ENCODE results near the gene BST1. TPM values are rescaled to one million over a fixed set of nuclear protein-coding genes. Genes with fewer than 3 reads are reported as not detected.

Gene BST1
- total RNA-seq, 1 donor from 2014 or later: not detected

DNA sequence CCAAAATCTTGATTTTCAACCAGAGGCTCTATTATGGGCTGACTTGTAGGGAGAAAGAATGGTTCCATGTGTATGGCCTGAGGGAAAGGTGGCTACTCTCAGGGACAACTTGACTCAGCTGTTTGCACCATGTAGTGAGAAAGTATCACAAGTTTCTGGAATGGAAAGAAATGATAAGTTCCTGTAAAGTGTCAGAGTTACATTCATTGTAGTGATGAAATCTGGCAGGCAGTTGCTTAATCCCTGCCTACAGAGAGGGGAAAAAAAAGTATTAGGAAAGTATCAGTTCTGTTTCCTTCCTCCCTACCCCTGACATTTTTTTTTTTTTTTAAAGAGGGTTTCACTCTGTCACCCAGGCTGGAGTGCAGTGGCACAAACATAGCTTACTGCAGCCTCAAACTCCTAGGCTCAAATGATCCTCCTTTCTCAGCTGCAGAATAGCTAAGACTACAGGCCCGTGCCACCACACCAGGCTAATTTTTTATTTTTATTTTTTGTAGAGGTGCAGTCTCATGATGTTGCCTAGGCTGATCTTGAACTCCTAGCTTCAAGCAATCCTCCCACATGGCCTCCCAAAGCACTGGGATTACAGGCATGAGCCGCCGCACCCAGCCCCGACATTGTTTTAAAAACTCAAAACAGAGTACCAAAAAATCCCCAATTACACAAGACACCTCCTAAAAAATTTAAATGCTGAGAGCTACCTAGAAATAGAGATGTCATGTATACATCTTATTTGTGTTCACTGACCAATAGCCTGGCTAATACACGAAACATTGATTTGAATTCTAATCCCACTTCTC is 42.9 kb upstream of the BST1 start:
- H3K9me3 Mint-ChIP-seq (ENCODE audit: unreplicated experiment): peaks cover 4% of the 10 kb centered on the region
- no peak overlapping the region for H3K4me3 Mint-ChIP-seq (ENCODE audit: unreplicated experiment)
- H3K4me1 Mint-ChIP-seq (ENCODE audit: low read depth, unreplicated experiment): peaks cover 5% of the 10 kb centered on the region
- peaks cover 8% of the 10 kb centered on the region for H3K27me3 Mint-ChIP-seq (ENCODE audit: unreplicated experiment)
- H3K36me3 Mint-ChIP-seq (ENCODE audit: unreplicated experiment): no peaks in the 10 kb centered on the region
- TF ChIP-seq, protein P1, sequence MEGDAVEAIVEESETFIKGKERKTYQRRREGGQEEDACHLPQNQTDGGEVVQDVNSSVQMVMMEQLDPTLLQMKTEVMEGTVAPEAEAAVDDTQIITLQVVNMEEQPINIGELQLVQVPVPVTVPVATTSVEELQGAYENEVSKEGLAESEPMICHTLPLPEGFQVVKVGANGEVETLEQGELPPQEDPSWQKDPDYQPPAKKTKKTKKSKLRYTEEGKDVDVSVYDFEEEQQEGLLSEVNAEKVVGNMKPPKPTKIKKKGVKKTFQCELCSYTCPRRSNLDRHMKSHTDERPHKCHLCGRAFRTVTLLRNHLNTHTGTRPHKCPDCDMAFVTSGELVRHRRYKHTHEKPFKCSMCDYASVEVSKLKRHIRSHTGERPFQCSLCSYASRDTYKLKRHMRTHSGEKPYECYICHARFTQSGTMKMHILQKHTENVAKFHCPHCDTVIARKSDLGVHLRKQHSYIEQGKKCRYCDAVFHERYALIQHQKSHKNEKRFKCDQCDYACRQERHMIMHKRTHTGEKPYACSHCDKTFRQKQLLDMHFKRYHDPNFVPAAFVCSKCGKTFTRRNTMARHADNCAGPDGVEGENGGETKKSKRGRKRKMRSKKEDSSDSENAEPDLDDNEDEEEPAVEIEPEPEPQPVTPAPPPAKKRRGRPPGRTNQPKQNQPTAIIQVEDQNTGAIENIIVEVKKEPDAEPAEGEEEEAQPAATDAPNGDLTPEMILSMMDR (IDR thresholded peaks at IDR 0.05; ENCODE audit: partially characterized antibody, unreplicated experiment): no peak
- H3K27ac Mint-ChIP-seq (ENCODE audit: unreplicated experiment): no peak overlapping the region
- DNase-seq: no peak

DNA sequence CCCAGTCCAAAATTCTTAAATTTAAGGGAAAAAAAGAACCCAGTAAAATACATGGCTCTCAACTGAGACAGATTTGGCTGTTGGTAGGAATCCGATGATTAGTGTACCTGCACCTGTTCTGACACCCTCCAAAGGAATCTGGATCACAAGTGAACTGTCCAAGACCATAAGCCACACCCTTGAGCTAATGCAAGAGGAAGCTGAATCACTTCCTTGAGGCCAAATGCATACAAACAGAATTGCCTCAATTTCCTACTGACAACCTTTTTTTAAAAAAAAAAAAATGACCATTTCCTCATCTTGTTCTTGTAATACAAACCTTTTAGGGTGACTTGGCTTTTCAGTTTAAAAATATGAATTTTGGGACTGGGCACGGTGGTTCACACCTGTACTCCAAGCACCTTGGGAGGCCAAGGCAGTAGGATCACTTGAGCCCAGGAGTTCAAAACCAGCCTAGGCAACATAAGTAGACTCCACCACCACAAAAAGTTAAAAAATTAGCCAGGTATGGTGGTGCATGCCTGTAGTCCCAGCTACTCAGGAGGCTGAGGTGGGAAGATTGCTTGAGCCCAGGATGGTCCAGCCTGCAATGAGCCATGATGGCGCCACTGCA is 37.0 kb upstream of the BST1 start:
- Mint-ChIP-seq H3K36me3 (ENCODE audit: unreplicated experiment) (no peaks in the 10 kb centered on the region), H3K27ac (ENCODE audit: unreplicated experiment) (no peak overlapping the region), H3K9me3 (ENCODE audit: unreplicated experiment) (no peaks in the 10 kb centered on the region), H3K4me1 (ENCODE audit: low read depth, unreplicated experiment) (no peaks in the 10 kb centered on the region), H3K27me3 (ENCODE audit: unreplicated experiment) (no peaks in the 10 kb centered on the region), H3K4me3 (ENCODE audit: unreplicated experiment) (no peak overlapping the region)
- no peak for DNase-seq
- TF ChIP-seq, protein P1 (IDR thresholded peaks at IDR 0.05; ENCODE audit: partially characterized antibody, unreplicated experiment): no peak

DNA sequence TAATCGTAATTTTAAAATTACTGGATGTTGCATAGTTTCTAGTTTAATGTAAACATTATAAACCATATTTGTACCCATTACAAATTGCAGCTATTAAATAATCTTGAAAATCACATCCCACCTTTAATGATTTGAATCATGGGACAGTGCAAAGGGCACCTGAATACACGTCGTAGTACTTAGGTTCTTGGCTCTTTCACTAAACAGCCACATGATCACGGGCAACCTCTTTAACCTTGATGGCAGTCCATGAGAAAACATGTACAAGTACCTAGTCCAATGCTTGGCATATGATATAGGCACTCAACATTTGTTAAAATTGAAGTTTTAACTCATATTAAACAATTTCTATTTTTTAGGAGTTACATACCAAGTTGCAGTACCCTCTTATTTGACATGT is 35.9 kb upstream of the BST1 start:
- H3K27ac Mint-ChIP-seq (ENCODE audit: unreplicated experiment): no peak overlapping the region

DNA sequence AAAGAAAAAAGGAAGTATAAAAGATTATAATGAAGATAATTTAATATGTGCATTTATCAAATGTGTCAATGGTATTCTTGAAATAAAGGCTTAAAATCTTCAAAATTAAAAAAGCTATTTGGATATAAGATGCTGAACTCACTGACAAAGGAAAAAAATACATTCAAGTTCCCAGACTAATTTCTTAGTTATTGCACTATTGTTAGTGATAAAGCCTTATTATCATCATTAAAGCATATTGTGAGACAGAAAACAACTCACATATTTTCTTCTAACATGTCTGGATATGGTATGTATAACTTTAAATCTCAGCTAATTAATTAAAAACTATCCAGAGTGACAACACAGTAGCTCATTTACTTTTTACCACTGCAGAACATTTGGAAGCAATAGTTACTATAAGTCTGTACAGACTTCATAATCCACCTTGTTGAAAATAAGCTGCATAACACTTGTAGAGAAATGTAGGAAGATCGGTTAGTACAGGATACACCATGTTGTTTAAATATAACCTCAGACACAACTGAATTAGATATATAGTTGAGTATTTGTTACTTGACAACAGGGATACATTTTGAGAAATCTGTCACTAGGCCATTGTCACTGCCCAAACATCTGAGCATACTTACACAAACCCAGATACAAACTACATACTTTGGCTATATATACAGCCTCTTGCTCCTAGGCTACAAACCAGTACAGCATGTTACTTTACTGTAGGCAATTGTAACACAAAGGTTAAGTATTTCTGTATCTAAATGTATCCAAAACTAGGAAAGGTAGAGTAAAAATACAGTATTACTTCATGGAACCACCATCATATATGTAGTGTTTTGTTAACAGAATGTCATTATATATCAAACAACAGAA is 34.1 kb upstream of the BST1 start:
- no peak for DNase-seq
- H3K27me3 Mint-ChIP-seq (ENCODE audit: unreplicated experiment): no peaks in the 10 kb centered on the region
- no peak overlapping the region for H3K27ac Mint-ChIP-seq (ENCODE audit: unreplicated experiment)
- TF ChIP-seq, protein P1 (IDR thresholded peaks at IDR 0.05; ENCODE audit: partially characterized antibody, unreplicated experiment): no peak
- H3K4me1 Mint-ChIP-seq (ENCODE audit: low read depth, unreplicated experiment): no peaks in the 10 kb centered on the region
- no peaks in the 10 kb centered on the region for H3K36me3 Mint-ChIP-seq (ENCODE audit: unreplicated experiment)
- H3K9me3 Mint-ChIP-seq (ENCODE audit: unreplicated experiment): no peaks in the 10 kb centered on the region
- no peak overlapping the region for H3K4me3 Mint-ChIP-seq (ENCODE audit: unreplicated experiment)

More for the DNA sequence above, 35.9 kb upstream of the BST1 start:
- Mint-ChIP-seq H3K27me3 (ENCODE audit: unreplicated experiment) (no peaks in the 10 kb centered on the region), H3K9me3 (ENCODE audit: unreplicated experiment) (no peaks in the 10 kb centered on the region), H3K4me3 (ENCODE audit: unreplicated experiment) (no peak overlapping the region), H3K36me3 (ENCODE audit: unreplicated experiment) (no peaks in the 10 kb centered on the region), H3K4me1 (ENCODE audit: low read depth, unreplicated experiment) (no peaks in the 10 kb centered on the region)
- TF ChIP-seq, protein P1 (IDR thresholded peaks at IDR 0.05; ENCODE audit: partially characterized antibody, unreplicated experiment): no peak
- DNase-seq: no peak
